H1 (cell line): Measurements from ENCODE around the gene MAST2. TPM values are rescaled to one million over a fixed set of nuclear protein-coding genes. Genes with fewer than 3 reads are reported as not detected.

ENCODE experiments used
- CTCF ChIA-PET: fragments of 300-600 bp; sonication (Branson Sonifier 250); formaldehyde crosslinking; loops from one replicate; lab custom pipeline; 2021; ENCODE audit not compliant: partially characterized antibody; lab: Charles Lee
- POLR2A ChIA-PET: fragments of 300-600 bp; sonication (Branson Sonifier 250); formaldehyde crosslinking; loops from one replicate; lab custom pipeline; 2021; ENCODE audit warnings: inconsistent platforms; ENCODE audit not compliant: partially characterized antibody; lab: Charles Lee
- DNase-seq, 2 experiments: peaks; one replicate each; pipeline versions ENCODE4 v3.0.0 to v3.0.0-alpha.2; 2010 to 2022; ENCODE audit warnings: low spot score in 2 of 2, low read depth in 1 of 2, mixed read lengths in 1 of 2
- FAIRE-seq: peaks from 2 replicates; lab custom pipeline; 2011; peaks lifted over from hg19 to GRCh38; lab: Jason Lieb, UNC
- H2AFZ ChIP-seq: 2 replicates; pipeline ENCODE4 v1.8.1; 2012; ENCODE audit warnings: low read length, inconsistent platforms
- H2AK5ac ChIP-seq: 2 replicates; pipeline ENCODE4 v1.6.1; 2013; ENCODE audit warnings: low read depth, low read length
- H2BK120ac ChIP-seq: replicated peaks from 2 replicates; pipeline ENCODE3; 2013; ENCODE audit warnings: low read depth, low read length, inconsistent platforms
- H2BK12ac ChIP-seq: 2 replicates; pipeline ENCODE4 v1.6.1; 2013; ENCODE audit warnings: low read depth, low read length
- H2BK15ac ChIP-seq: 2 replicates; pipeline ENCODE4 v1.6.1; 2013; ENCODE audit warnings: low read length
- H2BK20ac ChIP-seq: 2 replicates; pipeline ENCODE4 v1.6.1; 2013; ENCODE audit warnings: low read length
- H2BK5ac ChIP-seq: 2 replicates; pipeline ENCODE4 v1.6.1; 2013; ENCODE audit warnings: low read depth, low read length
- H3K14ac ChIP-seq: 2 replicates; pipeline ENCODE4 v1.6.1; 2013; ENCODE audit warnings: inconsistent platforms; ENCODE audit not compliant: insufficient read length
- H3K18ac ChIP-seq: 2 replicates; pipeline ENCODE4 v1.6.1; 2013; ENCODE audit warnings: low read length; ENCODE audit errors: extremely low read depth
- H3K23ac ChIP-seq: 2 replicates; pipeline ENCODE4 v1.6.1; 2013; ENCODE audit warnings: inconsistent platforms; ENCODE audit not compliant: insufficient read length
- H3K23me2 ChIP-seq: 2 replicates; pipeline ENCODE4 v1.6.1; 2013; ENCODE audit warnings: low read depth, low read length
- H3K27ac ChIP-seq: 2 replicates; pipeline ENCODE4 v1.6.1; 2011; ENCODE audit warnings: low read depth, low read length, inconsistent platforms
- H3K27me3 ChIP-seq, 4 experiments: replicated peaks in 1 of 4; 1 replicate in 1 of 4; 2 replicates in 3 of 4; pipeline versions ENCODE4 v1.6.1 to v1.8.1; 2011 to 2013; ENCODE audit warnings: low read length in 3 of 4, mild to moderate bottlenecking in 3 of 4, inconsistent platforms in 2 of 4, mixed read lengths in 2 of 4, moderate library complexity in 1 of 4; ENCODE audit not compliant: control insufficient read depth in 3 of 4, insufficient read depth in 3 of 4; ENCODE audit errors: extremely low read depth in 1 of 4
- H3K36me3 ChIP-seq, 4 experiments: 2 replicates each; pipeline versions ENCODE4 v1.6.1 to v1.8.1; 2011 to 2013; ENCODE audit warnings: mild to moderate bottlenecking in 4 of 4, low read length in 3 of 4, moderate library complexity in 2 of 4, control low read depth in 1 of 4, inconsistent platforms in 1 of 4; ENCODE audit not compliant: insufficient read depth in 4 of 4, control insufficient read depth in 2 of 4
- H3K4ac ChIP-seq: replicated peaks from 2 replicates; pipeline ENCODE3; 2013; ENCODE audit warnings: low read length, low read depth, mixed read lengths, inconsistent platforms; ENCODE audit not compliant: insufficient read length
- H3K4me1 ChIP-seq, 4 experiments: replicated peaks in 1 of 4; 1 replicate in 1 of 4; 2 replicates in 3 of 4; pipeline versions ENCODE4 v1.6.1 to v1.8.1; 2011 to 2013; ENCODE audit warnings: low read length in 3 of 4, inconsistent platforms in 2 of 4, mixed read lengths in 1 of 4; ENCODE audit not compliant: insufficient read depth in 4 of 4, control insufficient read depth in 3 of 4
- H3K4me2 ChIP-seq, 2 experiments: 2 replicates each; pipeline versions ENCODE4 v1.6.1 to v1.8.1; 2011 to 2013; ENCODE audit warnings: low read depth in 2 of 2, low read length in 2 of 2, control low read depth in 1 of 2, inconsistent platforms in 1 of 2, mild to moderate bottlenecking in 1 of 2; ENCODE audit not compliant: insufficient read depth in 1 of 2
- H3K4me3 ChIP-seq, 4 experiments: fragments of 200-600, 300-600 bp in 1 of 4; sonication (generic), shearing (Covaris generic), sonication (Bioruptor Twin) in 1 of 4; 2 replicates each; pipeline versions ENCODE4 v1.5.1 to v1.8.1; 2011 to 2016; ENCODE audit warnings: low read length in 4 of 4, low read depth in 3 of 4, control low read depth in 2 of 4, inconsistent platforms in 2 of 4, mild to moderate bottlenecking in 2 of 4, mixed read lengths in 1 of 4, moderate library complexity in 1 of 4; ENCODE audit not compliant: insufficient read depth in 2 of 4; ENCODE audit errors: extremely low read depth in 1 of 4
- H3K56ac ChIP-seq: replicated peaks from 2 replicates; pipeline ENCODE3; 2013; ENCODE audit warnings: low read depth, mild to moderate bottlenecking, mixed read lengths, low read length, inconsistent platforms; ENCODE audit not compliant: insufficient read length
- H3K79me1 ChIP-seq: 2 replicates; pipeline ENCODE4 v1.6.1; 2013; ENCODE audit warnings: low read depth, low read length, control low read depth
- H3K79me2 ChIP-seq, 2 experiments: 2 replicates each; pipeline versions ENCODE4 v1.6.1 to v1.8.1; 2012 to 2013; ENCODE audit warnings: low read length in 2 of 2, mild to moderate bottlenecking in 2 of 2, inconsistent platforms in 1 of 2; ENCODE audit not compliant: insufficient read depth in 2 of 2, control insufficient read depth in 1 of 2
- H3K9ac ChIP-seq, 4 experiments: replicated peaks in 1 of 4; 1 replicate in 1 of 4; 2 replicates in 3 of 4; pipeline versions ENCODE4 v1.6.1 to v1.8.1; 2011 to 2013; ENCODE audit warnings: low read depth in 3 of 4, low read length in 3 of 4, control low read depth in 2 of 4, mild to moderate bottlenecking in 2 of 4, moderate library complexity in 2 of 4, inconsistent platforms in 1 of 4; ENCODE audit errors: extremely low read depth in 1 of 4
- H3K9me3 ChIP-seq, 2 experiments: 2 replicates each; pipeline versions ENCODE4 v1.6.1 to v1.8.1; 2012 to 2013; ENCODE audit warnings: mild to moderate bottlenecking in 2 of 2, moderate library complexity in 2 of 2, control low read depth in 1 of 2, inconsistent platforms in 1 of 2, low read depth in 1 of 2, low read length in 1 of 2, mixed read lengths in 1 of 2; ENCODE audit not compliant: insufficient read depth in 2 of 2
- H4K20me1 ChIP-seq, 2 experiments: replicated peaks in 1 of 2; 2 replicates each; pipeline versions ENCODE3 to v1.8.1; 2011 to 2013; ENCODE audit warnings: inconsistent platforms in 2 of 2, low read length in 2 of 2, mild to moderate bottlenecking in 1 of 2; ENCODE audit not compliant: insufficient read depth in 2 of 2, control insufficient read depth in 1 of 2
- H4K5ac ChIP-seq: 2 replicates; pipeline ENCODE4 v1.6.1; 2013; ENCODE audit warnings: low read length, low read depth, mixed read lengths, inconsistent platforms; ENCODE audit not compliant: insufficient read length
- H4K8ac ChIP-seq: 2 replicates; pipeline ENCODE4 v1.8.0; 2013; ENCODE audit warnings: mild to moderate bottlenecking, moderate library complexity, low read length, inconsistent platforms; ENCODE audit not compliant: insufficient read depth; ENCODE audit errors: extremely low read depth
- H4K91ac ChIP-seq: replicated peaks from 2 replicates; pipeline ENCODE3; 2013; ENCODE audit warnings: low read length, mixed read lengths, inconsistent platforms; ENCODE audit not compliant: insufficient read length
- JUN ChIP-seq: IDR thresholded peaks from 2 replicates; pipeline ENCODE4 v1.6.1; 2011; ENCODE audit warnings: low read depth, mild to moderate bottlenecking, improper control_type of control experiment, low read length
- KDM5A ChIP-seq: fragments of 200-600 bp; IDR thresholded peaks from 2 replicates; pipeline ENCODE4 v1.7.1; 2012; ENCODE audit warnings: mild to moderate bottlenecking, low read length, inconsistent platforms, mixed read lengths
- NANOG ChIP-seq: IDR thresholded peaks from 2 replicates; pipeline ENCODE4 v1.6.1; 2011; ENCODE audit warnings: low read length, low read depth, mild to moderate bottlenecking, inconsistent platforms; ENCODE audit not compliant: insufficient read depth, poor library complexity, severe bottlenecking
- RBBP5 ChIP-seq: IDR thresholded peaks from 2 replicates; pipeline ENCODE4 v1.7.1; 2012; ENCODE audit warnings: low read depth, mild to moderate bottlenecking, inconsistent platforms, low read length, moderate library complexity, borderline replicate concordance
- SIN3A ChIP-seq, 2 experiments: IDR thresholded peaks in 1 of 2; conservative IDR thresholded peaks in 1 of 2; 2 replicates each; pipeline ENCODE4 v1.6.1; 2011 to 2012; ENCODE audit warnings: low read length in 2 of 2, improper control_type of control experiment in 1 of 2, low read depth in 1 of 2, mild to moderate bottlenecking in 1 of 2
- SIRT6 ChIP-seq: IDR thresholded peaks from one replicate; pipeline ENCODE4 v1.7.1; 2012; ENCODE audit warnings: low read length, inconsistent platforms
- SUZ12 ChIP-seq: fragments of 200-600 bp; sonication (generic); IDR thresholded peaks from 2 replicates; pipeline ENCODE4 v1.6.1; 2012; ENCODE audit warnings: mild to moderate bottlenecking, inconsistent platforms, low read length, moderate library complexity, mixed read lengths
- TEAD4 ChIP-seq: IDR thresholded peaks from 2 replicates; pipeline ENCODE4 v1.6.1; 2012; ENCODE audit warnings: low read depth, low read length, inconsistent platforms, mixed read lengths
- WGBS, 2 experiments: shearing (Covaris generic) in 1 of 2; methylation state at CpG; one replicate each; pipeline versions ENCODE4 v1.1.6 to v1.1.7; 2013 to 2015; ENCODE audit warnings: low lambda C conversion rate in 2 of 2, mixed read lengths in 2 of 2, inconsistent platforms in 1 of 2, low coverage in 1 of 2, missing lambda C conversion rate in 1 of 2; ENCODE audit not compliant: insufficient replicate concordance in 2 of 2, insufficient coverage in 1 of 2, insufficient read length in 1 of 2; ENCODE audit errors: extremely low coverage in 1 of 2, missing lambda C conversion rate in 1 of 2; 5-methylcytosine and 5-hydroxymethylcytosine counted together
- polyA plus RNA-seq, 7 experiments: library from polyadenylated mRNA; depleted of rRNA in 3 of 7; stranded (reverse) in 5 of 7; unstranded in 2 of 7; fragments of >200 nt in 5 of 7; fragments of 200-250 nt in 2 of 7; gene quantifications; 1 replicate in 5 of 7; 2 replicates in 1 of 7; 4 replicates in 1 of 7; pipeline versions ENCODE4 v1.2.1 to v1.2.3, GENCODE V29; 2011 to 2013; ENCODE audit warnings: missing spikeins in 2 of 7, mixed read lengths in 2 of 7
- total RNA-seq: library from RNA; stranded (reverse); fragmentation: NEBNext Ultra II Directional; extraction: Animal tissue kit (Norgen Biotek cat#: 25700); gene quantifications from 2 replicates; pipeline ENCODE4 v1.2.1, GENCODE V29; 2021

Gene MAST2
- total and polyA plus RNA-seq, 2 of the 8 experiments (the other 6 are each of a cell fraction or from before 2014, with no cell fraction given): 20.5 to 35.4 TPM

- Histone ChIP-seq H3K27me3 (no peaks in the 10 kb centered on the region), H3K4me1 (no peaks in the 10 kb centered on the region), H2BK120ac (no peak overlapping the region), H3K56ac (no peak overlapping the region), H3K4me3 (no peak overlapping the region), H3K36me3 (no peaks in the 10 kb centered on the region), H2BK12ac (no peak overlapping the region), H4K8ac (no peak overlapping the region), H2AK5ac (no peak overlapping the region), H3K79me1 (no peaks in the 10 kb centered on the region), H3K9ac (no peak overlapping the region), H4K5ac (no peak overlapping the region), H2BK20ac (no peak overlapping the region), H4K20me1 (no peaks in the 10 kb centered on the region), H2BK5ac (no peak overlapping the region), H4K91ac (no peak overlapping the region), H3K79me2 (peaks cover 0 to 6% of the 10 kb centered on the region in 2 experiments; a peak in 1 of 4 replicates), H3K23ac (no peak overlapping the region), H3K14ac (no peak overlapping the region), H3K23me2 (no peaks in the 10 kb centered on the region), H3K4ac (no peak overlapping the region), H3K18ac (no peak overlapping the region), H2AFZ (no peak overlapping the region), H3K9me3 (peaks cover 0 to 2% of the 10 kb centered on the region in 2 experiments; a peak in 1 of 4 replicates), H3K4me2 (no peak overlapping the region), H3K27ac (no peak overlapping the region), H2BK15ac (no peak overlapping the region)
- ChIA-PET POLR2A (no interaction called here), CTCF (interaction anchor here (0.6 kb wide), 1 partner anchor 572 kb away, joined by 3 read pairs; no protein-coding TSS in a partner anchor)
- FAIRE-seq (no peak), DNase-seq (no peak)
- 100% methylated on average over 2 of the region's 2 CpGs; no CpG with 5 or more reads in 1 of the 2 experiments for WGBS, 2 experiments
- TF ChIP-seq RBBP5 (no peak), KDM5A (no peak), JUN (no peak), SUZ12 (no peak), NANOG (no peak), TEAD4 (no peak), SIN3A (conservative IDR thresholded peaks at IDR 0.05 in 1 of 2, IDR thresholded peaks at IDR 0.05 in 1 of 2; ENCODE audit: low read depth in 1 of 2, low read length in 2 of 2) (no peak), SIRT6 (no peak)
These were observed 185.8 kb downstream of the MAST2 start for GRCh38 chr1:45989249-45989648.
